Heart left ventricle (tissue), 16 donors: ENCODE measurements around the gene SPECC1. TPM values are rescaled to one million over a fixed set of nuclear protein-coding genes. Genes with fewer than 3 reads are reported as not detected.
A peak's percentile ranks its signal among the peaks of the same experiment; 100 is the strongest.

Source experiments
- ATAC-seq, 4 donors: fragments of 200-7000 bp; cut with Tn5 transposase; one replicate each; pipeline ENCODE4 v1.9.1; 2020 to 2022; ENCODE audit warnings: moderate library complexity in 4 of 4, mild to moderate bottlenecking in 3 of 4, moderate number of reproducible peaks in 1 of 4
- DNase-seq, 5 donors: peaks; one replicate each; pipeline ENCODE4 v3.0.0-alpha.2; 2020
- H3K27ac ChIP-seq, 12 donors: fragments of 200-600 bp; sonication (generic) in 4 of 12; one replicate each; pipeline versions ENCODE4 v1.5.0 to v1.8.0; 2016 to 2022; ENCODE audit warnings: mild to moderate bottlenecking in 2 of 12
- H3K27me3 ChIP-seq, 9 donors: fragments of 200-600 bp; sonication (generic) in 2 of 9; one replicate each; pipeline versions ENCODE4 v1.5.1 to v1.8.0; 2016 to 2022; ENCODE audit warnings: mild to moderate bottlenecking in 3 of 9
- H3K36me3 ChIP-seq, 9 donors: fragments of 200-600 bp; sonication (generic) in 2 of 9; one replicate each; pipeline versions ENCODE4 v1.5.0 to v1.8.0; 2018 to 2022; ENCODE audit warnings: mild to moderate bottlenecking in 2 of 9
- H3K4me1 ChIP-seq, 12 donors: fragments of 200-600 bp; sonication (generic) in 4 of 12; one replicate each; pipeline versions ENCODE4 v1.5.0 to v1.8.0; 2016 to 2022; ENCODE audit warnings: mild to moderate bottlenecking in 3 of 12
- H3K4me3 ChIP-seq, 12 donors: fragments of 200-600 bp; sonication (generic) in 4 of 12; one replicate each; pipeline versions ENCODE4 v1.5.0 to v1.8.0; 2017 to 2022; ENCODE audit warnings: mild to moderate bottlenecking in 9 of 12, moderate library complexity in 4 of 12
- H3K9me3 ChIP-seq, 12 donors: fragments of 200-600 bp; sonication (generic) in 4 of 12; one replicate each; pipeline versions ENCODE4 v1.5.0 to v1.8.0; 2016 to 2022; ENCODE audit warnings: mild to moderate bottlenecking in 1 of 12
- POLR2A ChIP-seq, 2 donors: fragments of 450-650 bp; IDR thresholded peaks; one replicate each; pipeline ENCODE4 v1.6.1; 2017; ENCODE audit warnings: antibody characterized with exemption in 2 of 2, mild to moderate bottlenecking in 2 of 2, moderate library complexity in 2 of 2
- WGBS, 4 donors: extraction: QIAGEN DNeasy Blood & Tissue Kit in 2 of 4; methylation state at CpG; one replicate each; pipeline versions ENCODE4 v1.1.5 to v1.1.7; 2013 to 2018; 5-methylcytosine and 5-hydroxymethylcytosine counted together
- intact Hi-C, 10 donors: fragments of 100-400 bp; cut with DNase I; formaldehyde crosslinking; loops; one replicate each; pipeline versions ENCODE4 v1.11.1 to v1.14.2; 2022
- polyA plus RNA-seq, 2 donors: library from polyadenylated mRNA; stranded (reverse); fragments of 200-250 nt; gene quantifications; one replicate each; pipeline ENCODE4 v1.2.3, GENCODE V29; 2013
- total RNA-seq, 9 donors: library from RNA; depleted of rRNA in 2 of 9; stranded (reverse); fragments of >200 nt in 2 of 9; fragmentation: NEBNext Ultra II Directional in 3 of 9; extraction: Animal tissue kit (Norgen Biotek cat#: 25700) in 3 of 9; gene quantifications; one replicate each; pipeline versions ENCODE4 v1.1.0 to v1.2.4, GENCODE V29; 2016 to 2023
- TF ChIP-seq, protein P1 (sequence below), 12 donors: fragments of 200-600 bp; sonication (generic) in 4 of 12; IDR thresholded peaks; one replicate each; pipeline versions ENCODE4 v1.5.0 to v1.8.0; 2018 to 2022; ENCODE audit warnings: antibody characterized with exemption in 12 of 12, mild to moderate bottlenecking in 5 of 12
- donor health status: ischemic (EF 13 %, LVEDD 7.1; RV severe dilation, severe dysfunction).
- donor health status: healthy with polysubstance abuse.
- donor health status: DM: no; HTN: yes; CAD: no.
- donor health status: DM: no; HTN: no; CAD: no.
- donor health status: ischemic (EF 25% LVEDD 6.9; RV normal size, moderate dysfunction).
- donor health status: ischemic (EF 25% LVEDD 5.7; RV mildly dilated, moderate dysfunction).
- donor health status: healthy.
- donor health status: DM: yes; HTN: yes; CAD: no.
- donor health status: ischemic (EF 35%, LVEDD 5.7; RV mildly dilated, moderate dysfunction).
- donor health status: nonischemic (EF 11% LVEDD 7.7; RV severe dilation, severe dysfunction).
- donor health status: DM: yes; HTN: yes; CAD: no.
- donor health status: PGD.
- donor health status: ischemic (EF 29% LVEDD 5.4; RV normal size, mild dysfunction).
- donor health status: nonischemic (EF 23%, LVEDD 6.1; RV moderate dilation, normal function).

SPECC1 gene
- total and polyA plus RNA-seq, 11 donors: 3.8 to 18.4 (median 10.6) TPM

DNA sequence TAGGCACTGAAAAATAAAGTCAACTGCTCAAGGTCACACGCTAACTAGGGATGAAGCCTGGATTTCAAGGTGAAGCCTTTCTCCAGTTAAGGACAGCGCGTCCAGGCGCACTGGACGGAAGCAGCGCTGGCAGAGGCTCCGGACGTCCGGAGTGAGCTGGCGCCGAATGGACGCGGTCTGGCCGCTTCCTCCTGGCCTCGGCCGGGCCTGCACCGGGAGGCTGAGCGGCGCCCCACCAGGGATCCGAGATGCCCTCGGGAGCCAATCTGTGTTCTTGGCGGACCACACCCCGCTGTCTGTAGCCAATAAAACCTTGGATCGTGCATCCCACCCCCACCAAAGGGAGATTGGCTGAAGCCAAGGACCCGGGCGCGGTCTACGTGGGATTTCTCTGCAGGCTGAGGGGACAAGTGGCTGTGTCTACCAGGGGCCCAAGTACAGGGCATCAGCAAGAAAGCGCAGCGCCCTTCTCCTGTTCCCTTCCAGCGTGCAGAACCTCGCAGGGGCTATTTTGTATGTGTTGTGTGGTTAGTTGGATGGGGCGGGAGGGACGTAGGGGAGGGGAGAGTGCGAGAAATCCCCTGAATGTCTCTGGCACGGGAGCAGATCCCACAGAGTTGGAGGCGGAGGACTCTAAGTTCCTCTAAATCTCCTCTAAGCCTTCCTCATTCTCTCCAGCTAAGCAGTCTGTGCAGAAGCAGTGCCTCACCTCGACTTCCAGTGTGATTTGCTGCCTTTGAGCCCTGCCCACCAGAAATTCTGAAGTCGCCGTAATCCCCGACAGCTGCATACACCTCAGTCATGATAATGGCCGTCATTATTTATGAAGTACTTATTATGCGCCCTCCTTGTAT is 29.0 kb upstream of the SPECC1 start:
- TF ChIP-seq POLR2A (IDR thresholded peaks at IDR 0.05): no peak
- TF ChIP-seq, protein P1, sequence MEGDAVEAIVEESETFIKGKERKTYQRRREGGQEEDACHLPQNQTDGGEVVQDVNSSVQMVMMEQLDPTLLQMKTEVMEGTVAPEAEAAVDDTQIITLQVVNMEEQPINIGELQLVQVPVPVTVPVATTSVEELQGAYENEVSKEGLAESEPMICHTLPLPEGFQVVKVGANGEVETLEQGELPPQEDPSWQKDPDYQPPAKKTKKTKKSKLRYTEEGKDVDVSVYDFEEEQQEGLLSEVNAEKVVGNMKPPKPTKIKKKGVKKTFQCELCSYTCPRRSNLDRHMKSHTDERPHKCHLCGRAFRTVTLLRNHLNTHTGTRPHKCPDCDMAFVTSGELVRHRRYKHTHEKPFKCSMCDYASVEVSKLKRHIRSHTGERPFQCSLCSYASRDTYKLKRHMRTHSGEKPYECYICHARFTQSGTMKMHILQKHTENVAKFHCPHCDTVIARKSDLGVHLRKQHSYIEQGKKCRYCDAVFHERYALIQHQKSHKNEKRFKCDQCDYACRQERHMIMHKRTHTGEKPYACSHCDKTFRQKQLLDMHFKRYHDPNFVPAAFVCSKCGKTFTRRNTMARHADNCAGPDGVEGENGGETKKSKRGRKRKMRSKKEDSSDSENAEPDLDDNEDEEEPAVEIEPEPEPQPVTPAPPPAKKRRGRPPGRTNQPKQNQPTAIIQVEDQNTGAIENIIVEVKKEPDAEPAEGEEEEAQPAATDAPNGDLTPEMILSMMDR (IDR thresholded peaks at IDR 0.05): no peak
- no peaks in the 10 kb centered on the region for H3K36me3 ChIP-seq
- peak overlapping the region in 4 of 12 donors; percentile 1 to 13 (median 10) for H3K4me3 ChIP-seq
- 65 to 79% (median 72%) methylated on average over 41 to 43 of the region's 43 CpGs for WGBS, 4 donors
- ATAC-seq: peak in 3 of 4 donors; percentile 5 to 14 (median 12)
- no peaks in the 10 kb centered on the region for H3K9me3 ChIP-seq
- H3K27ac ChIP-seq: peak overlapping the region in 7 of 12 donors; percentile 10 to 99 (median 24)
- no peaks in the 10 kb centered on the region for H3K27me3 ChIP-seq
- peak; percentile 22 to 83 (median 42) for DNase-seq
- intact Hi-C loops: loop anchor here in 1 of 10 donors (10.0 kb wide), 1 partner anchor 335 kb away; no protein-coding TSS in a partner anchor
- H3K4me1 ChIP-seq: peaks cover 0 to 47% (median 16%) of the 10 kb centered on the region in 12 donors

DNA sequence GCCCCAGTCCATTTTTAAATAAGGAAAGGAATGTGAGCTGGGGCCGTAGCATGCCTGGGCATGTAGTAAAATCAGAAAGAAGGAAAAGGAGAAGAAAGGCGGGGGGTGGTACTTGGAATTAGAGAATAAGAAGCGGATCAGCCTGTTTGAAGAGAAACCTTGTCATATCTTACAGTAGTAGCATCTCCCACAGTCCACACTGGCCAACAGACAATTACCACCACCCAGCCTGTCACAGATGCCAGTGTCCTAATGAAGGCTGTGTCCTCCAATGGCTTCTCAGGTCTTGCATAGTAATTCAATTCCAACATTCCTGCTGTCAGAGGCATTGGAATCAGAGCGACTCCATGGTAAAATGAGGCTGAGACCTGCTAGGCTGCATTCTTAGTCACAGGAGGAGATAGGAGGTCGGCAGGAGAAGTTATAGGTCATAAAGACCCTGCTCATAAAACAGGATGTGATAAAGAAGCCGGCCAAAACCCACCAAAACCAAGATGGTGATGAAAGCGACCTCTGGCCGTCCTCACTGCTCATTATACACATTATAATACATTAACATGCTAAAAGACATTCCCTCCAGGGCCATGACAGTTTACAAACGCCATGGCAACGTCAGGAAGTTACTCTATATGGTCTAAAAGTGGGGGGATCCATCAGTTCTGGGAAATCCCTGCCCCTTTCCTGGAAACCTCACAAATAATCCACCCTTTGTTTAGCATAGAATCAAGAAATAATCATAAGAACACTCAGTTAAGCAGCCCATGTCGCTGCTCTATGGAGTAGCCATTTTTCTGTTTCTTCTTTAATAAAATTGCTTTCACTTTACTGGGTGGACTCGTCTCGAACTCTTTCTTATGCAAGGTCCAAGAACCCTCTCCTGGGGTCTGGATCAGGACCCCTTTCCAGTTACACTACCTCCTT is 22.0 kb upstream of the SPECC1 start:
- Histone ChIP-seq H3K4me3 (no peak overlapping the region), H3K9me3 (no peaks in the 10 kb centered on the region), H3K36me3 (no peaks in the 10 kb centered on the region), H3K4me1 (no peaks in the 10 kb centered on the region), H3K27ac (no peak overlapping the region), H3K27me3 (no peaks in the 10 kb centered on the region)
- DNase-seq (no peak), ATAC-seq (no peak)
- intact Hi-C loops: loop anchor here in 2 of 10 donors (5.0 to 10.0 kb wide), 2 partner anchors 328 to 330 kb away; no protein-coding TSS in a partner anchor
- WGBS, 4 donors: 73 to 81% (median 78%) methylated on average over 13 of the region's 13 CpGs
- TF ChIP-seq, protein P1 (IDR thresholded peaks at IDR 0.05): no peak

DNA sequence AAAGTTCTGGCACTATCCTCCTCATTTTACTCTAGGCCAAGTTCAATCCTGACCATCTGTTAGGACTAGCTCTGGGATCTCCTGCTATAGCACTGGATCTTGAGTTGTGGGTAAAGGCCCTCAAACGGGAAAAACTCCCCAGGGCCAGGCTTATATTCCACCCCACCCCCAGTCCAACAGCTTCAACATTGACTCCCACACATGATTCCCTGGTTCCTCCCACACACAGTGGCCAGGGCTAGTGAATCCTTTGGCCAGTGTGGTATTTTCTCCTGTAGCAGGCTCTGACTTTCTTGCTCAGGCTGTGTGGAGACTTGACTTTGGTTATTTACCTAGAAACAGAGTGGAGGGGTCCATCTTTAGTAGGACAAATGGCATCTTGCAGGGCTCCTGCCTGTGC is 21.3 kb upstream of the SPECC1 start:
- intact Hi-C loops: loop anchor here in 2 of 10 donors (5.0 to 10.0 kb wide), 2 partner anchors 327 to 329 kb away; no protein-coding TSS in a partner anchor
- no peak for ATAC-seq
- Histone ChIP-seq H3K27me3 (no peaks in the 10 kb centered on the region), H3K36me3 (no peaks in the 10 kb centered on the region), H3K4me3 (no peak overlapping the region), H3K27ac (no peak overlapping the region), H3K4me1 (peaks cover 0 to 2% (median under 1%) of the 10 kb centered on the region in 12 donors), H3K9me3 (no peaks in the 10 kb centered on the region)
- DNase-seq: no peak
- TF ChIP-seq, protein P1 (IDR thresholded peaks at IDR 0.05): no peak
- TF ChIP-seq POLR2A (IDR thresholded peaks at IDR 0.05): no peak
- 33 to 65% (median 59%) methylated on average over 1 of the region's 1 CpG for WGBS, 4 donors
